Neural progenitor cell (in vitro differentiated cells): ENCODE data around the gene ARL8A. TPM values are rescaled to one million over a fixed set of nuclear protein-coding genes. Genes with fewer than 3 reads are reported as not detected.

ENCODE experiments used
- DNase-seq: peaks from one replicate; pipeline ENCODE4 v3.0.0-alpha.2; 2016; ENCODE audit warnings: low spot score
- H2AFZ ChIP-seq: fragments of 200-600 bp; sonication (generic); replicated peaks from 2 replicates; pipeline ENCODE4 v1.6.1; 2016; ENCODE audit warnings: antibody characterized with exemption
- H3F3A ChIP-seq: fragments of 200-600 bp; sonication (generic); 2 replicates; pipeline ENCODE4 v1.6.1; 2016; ENCODE audit warnings: antibody characterized with exemption, low read depth
- H3K27ac ChIP-seq: fragments of 200-600 bp; sonication (generic); 2 replicates; pipeline ENCODE4 v1.5.1; 2016; ENCODE audit warnings: mild to moderate bottlenecking
- H3K27me3 ChIP-seq: fragments of 200-600 bp; sonication (generic); 2 replicates; pipeline ENCODE4 v1.6.1; 2016; ENCODE audit warnings: mild to moderate bottlenecking, moderate library complexity
- H3K36me3 ChIP-seq: fragments of 200-600 bp; sonication (generic); 2 replicates; pipeline ENCODE4 v1.5.1; 2016
- H3K4me1 ChIP-seq: fragments of 200-600 bp; sonication (generic); 2 replicates; pipeline ENCODE4 v1.6.1; 2016; ENCODE audit warnings: mixed run types
- H3K4me2 ChIP-seq: fragments of 200-600 bp; sonication (generic); 2 replicates; pipeline ENCODE4 v1.6.1; 2016
- H3K4me3 ChIP-seq: fragments of 200-600 bp; sonication (generic); 2 replicates; pipeline ENCODE4 v1.5.1; 2016
- H3K79me2 ChIP-seq: fragments of 200-600 bp; sonication (generic); 2 replicates; pipeline ENCODE4 v1.6.1; 2016; ENCODE audit warnings: low read depth
- H3K9ac ChIP-seq: fragments of 200-600 bp; sonication (generic); 2 replicates; pipeline ENCODE4 v1.6.1; 2016
- H3K9me3 ChIP-seq: fragments of 200-600 bp; sonication (generic); 2 replicates; pipeline ENCODE4 v1.5.1; 2016; ENCODE audit warnings: low read depth
- H4K20me1 ChIP-seq: fragments of 200-600 bp; sonication (generic); 2 replicates; pipeline ENCODE4 v1.6.1; 2016; ENCODE audit warnings: low read depth
- H3K27ac Mint-ChIP-seq: 3 replicates; pipeline ENCODE4 v1.8.0; 2021; ENCODE audit warnings: mixed read lengths
- H3K27me3 Mint-ChIP-seq: 2 replicates; pipeline ENCODE4 v1.8.0; 2022; ENCODE audit warnings: low read depth, mild to moderate bottlenecking, inconsistent platforms, moderate library complexity, mixed read lengths; ENCODE audit not compliant: insufficient read depth
- H3K36me3 Mint-ChIP-seq: 3 replicates; pipeline ENCODE4 v1.8.0; 2021; ENCODE audit warnings: mixed read lengths
- H3K4me1 Mint-ChIP-seq: 3 replicates; pipeline ENCODE4 v1.8.0; 2021; ENCODE audit warnings: mixed read lengths
- H3K4me3 Mint-ChIP-seq: 3 replicates; pipeline ENCODE4 v1.8.0; 2021; ENCODE audit warnings: mild to moderate bottlenecking, moderate library complexity, mixed read lengths
- H3K9me3 Mint-ChIP-seq: 3 replicates; pipeline ENCODE4 v1.8.0; 2020; ENCODE audit warnings: mixed read lengths
- EZH2 ChIP-seq: fragments of 200-600 bp; sonication (generic); IDR thresholded peaks from 2 replicates; pipeline ENCODE4 v1.6.1; 2017; ENCODE audit warnings: antibody characterized with exemption, mild to moderate bottlenecking, moderate library complexity
- EZH2phosphoT487 ChIP-seq: fragments of 200-600 bp; sonication (generic); IDR thresholded peaks from 2 replicates; pipeline ENCODE4 v1.6.1; 2017; ENCODE audit warnings: antibody characterized with exemption
- total RNA-seq: library from RNA; depleted of rRNA; stranded (reverse); fragments of >200 nt; gene quantifications from 2 replicates; pipeline ENCODE4 v1.2.3, GENCODE V29; 2015; ENCODE audit warnings: low replicate concordance
- TF ChIP-seq, protein P1 (sequence below): fragments of 200-600 bp; sonication (generic); IDR thresholded peaks from 2 replicates; pipeline ENCODE4 v1.5.1; 2017; ENCODE audit warnings: antibody characterized with exemption, mild to moderate bottlenecking

Gene ARL8A
- total RNA-seq, 1 donor from 2014 or later: 13.3 TPM

DNA sequence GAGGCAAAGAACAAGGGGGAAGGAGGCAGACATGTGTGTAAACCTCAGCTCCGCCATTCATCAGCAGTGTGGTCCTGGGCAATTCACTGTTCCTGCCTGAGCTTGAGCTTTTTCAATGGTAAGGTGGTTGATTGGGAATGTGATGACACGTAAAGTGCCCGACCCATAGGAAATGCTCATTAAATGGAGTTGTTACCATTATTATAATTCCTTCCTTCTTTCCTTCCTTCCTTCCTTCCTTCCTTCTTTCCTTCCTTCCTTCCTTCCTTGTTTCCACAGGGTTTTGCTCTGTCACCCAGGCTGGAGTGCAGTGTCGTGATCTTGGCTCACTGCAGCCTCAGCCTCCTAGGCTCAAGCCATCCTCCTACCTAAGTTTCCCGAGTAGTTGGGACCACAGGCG is 17.5 kb downstream of the ARL8A start:
- no peaks in the 10 kb centered on the region for H3K36me3 ChIP-seq
- no peaks in the 10 kb centered on the region for H3K9me3 ChIP-seq
- H3K4me3 ChIP-seq: no peak overlapping the region
- no peaks in the 10 kb centered on the region for H3K79me2 ChIP-seq
- H3K4me3 Mint-ChIP-seq: no peak overlapping the region
- no peaks in the 10 kb centered on the region for H4K20me1 ChIP-seq
- peaks cover 3% of the 10 kb centered on the region for H3K4me1 ChIP-seq
- H3K9me3 Mint-ChIP-seq: no peaks in the 10 kb centered on the region
- no peak overlapping the region for H3K4me2 ChIP-seq
- no peaks in the 10 kb centered on the region for H3K36me3 Mint-ChIP-seq
- no peak overlapping the region for H3K27ac Mint-ChIP-seq
- H2AFZ ChIP-seq: no peak overlapping the region
- peaks cover 15% of the 10 kb centered on the region for H3K4me1 Mint-ChIP-seq
- peaks cover 9% of the 10 kb centered on the region for H3F3A ChIP-seq
- peaks cover 9% of the 10 kb centered on the region for H3K27me3 Mint-ChIP-seq
- TF ChIP-seq EZH2 (no peak), EZH2phosphoT487 (no peak)
- TF ChIP-seq, protein P1, sequence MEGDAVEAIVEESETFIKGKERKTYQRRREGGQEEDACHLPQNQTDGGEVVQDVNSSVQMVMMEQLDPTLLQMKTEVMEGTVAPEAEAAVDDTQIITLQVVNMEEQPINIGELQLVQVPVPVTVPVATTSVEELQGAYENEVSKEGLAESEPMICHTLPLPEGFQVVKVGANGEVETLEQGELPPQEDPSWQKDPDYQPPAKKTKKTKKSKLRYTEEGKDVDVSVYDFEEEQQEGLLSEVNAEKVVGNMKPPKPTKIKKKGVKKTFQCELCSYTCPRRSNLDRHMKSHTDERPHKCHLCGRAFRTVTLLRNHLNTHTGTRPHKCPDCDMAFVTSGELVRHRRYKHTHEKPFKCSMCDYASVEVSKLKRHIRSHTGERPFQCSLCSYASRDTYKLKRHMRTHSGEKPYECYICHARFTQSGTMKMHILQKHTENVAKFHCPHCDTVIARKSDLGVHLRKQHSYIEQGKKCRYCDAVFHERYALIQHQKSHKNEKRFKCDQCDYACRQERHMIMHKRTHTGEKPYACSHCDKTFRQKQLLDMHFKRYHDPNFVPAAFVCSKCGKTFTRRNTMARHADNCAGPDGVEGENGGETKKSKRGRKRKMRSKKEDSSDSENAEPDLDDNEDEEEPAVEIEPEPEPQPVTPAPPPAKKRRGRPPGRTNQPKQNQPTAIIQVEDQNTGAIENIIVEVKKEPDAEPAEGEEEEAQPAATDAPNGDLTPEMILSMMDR: no peak
- no peak for DNase-seq
- no peak overlapping the region for H3K9ac ChIP-seq
- no peaks in the 10 kb centered on the region for H3K27me3 ChIP-seq
- H3K27ac ChIP-seq: no peak overlapping the region

GRCh38 chr1:202126426-202126825 is 18.1 kb downstream of the ARL8A start:
- Histone ChIP-seq H3K27ac (no peak overlapping the region), H3K79me2 (no peaks in the 10 kb centered on the region), H3K4me3 (no peak overlapping the region), H4K20me1 (no peaks in the 10 kb centered on the region), H2AFZ (no peak overlapping the region), H3K27me3 (no peaks in the 10 kb centered on the region), H3F3A (peaks cover 4% of the 10 kb centered on the region), H3K4me2 (no peak overlapping the region), H3K4me1 (peaks cover 3% of the 10 kb centered on the region), H3K9me3 (no peaks in the 10 kb centered on the region), H3K36me3 (no peaks in the 10 kb centered on the region), H3K9ac (no peak overlapping the region)
- peaks cover 15% of the 10 kb centered on the region for H3K4me1 Mint-ChIP-seq
- H3K9me3 Mint-ChIP-seq: no peaks in the 10 kb centered on the region
- no peak for DNase-seq
- H3K36me3 Mint-ChIP-seq: no peaks in the 10 kb centered on the region
- peaks cover 11% of the 10 kb centered on the region for H3K27me3 Mint-ChIP-seq
- no peak overlapping the region for H3K4me3 Mint-ChIP-seq
- no peak overlapping the region for H3K27ac Mint-ChIP-seq
- no peak for TF ChIP-seq EZH2
- TF ChIP-seq EZH2phosphoT487: no peak
- TF ChIP-seq, protein P1: no peak

DNA sequence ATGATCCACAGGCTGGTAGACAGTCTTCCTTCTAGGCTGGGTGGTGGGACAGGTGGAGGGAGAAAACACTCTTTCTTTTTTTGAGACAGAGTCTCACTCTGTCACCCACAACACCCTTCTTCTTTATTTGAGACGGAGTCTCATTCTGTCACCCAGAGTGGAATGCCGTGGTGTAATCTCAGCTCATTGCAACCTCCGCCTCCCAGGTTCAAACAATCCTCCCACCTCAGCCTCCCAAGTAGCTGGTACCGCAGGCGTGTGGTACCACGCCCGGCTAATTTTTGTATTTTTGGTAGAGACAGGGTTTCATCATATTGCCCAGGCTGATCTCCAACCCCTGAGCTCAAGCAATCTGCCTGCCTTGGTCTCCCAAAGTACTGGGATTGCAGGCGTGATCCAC is 18.9 kb downstream of the ARL8A start:
- Mint-ChIP-seq H3K9me3 (no peaks in the 10 kb centered on the region), H3K4me1 (peaks cover 11% of the 10 kb centered on the region), H3K27me3 (peaks cover 11% of the 10 kb centered on the region), H3K27ac (no peak overlapping the region), H3K36me3 (no peaks in the 10 kb centered on the region), H3K4me3 (no peak overlapping the region)
- Histone ChIP-seq H3F3A (peaks cover 4% of the 10 kb centered on the region), H4K20me1 (no peaks in the 10 kb centered on the region), H3K4me2 (no peak overlapping the region), H3K4me1 (peaks cover 3% of the 10 kb centered on the region), H3K27ac (no peak overlapping the region), H2AFZ (no peak overlapping the region), H3K36me3 (no peaks in the 10 kb centered on the region), H3K27me3 (no peaks in the 10 kb centered on the region), H3K9me3 (no peaks in the 10 kb centered on the region), H3K9ac (no peak overlapping the region), H3K4me3 (no peak overlapping the region), H3K79me2 (no peaks in the 10 kb centered on the region)
- DNase-seq: no peak
- TF ChIP-seq, protein P1: no peak
- TF ChIP-seq EZH2 (no peak), EZH2phosphoT487 (no peak)
